ENCODE results near the gene ALG10.
"Not testable (repeated sequence)": the region's sequence is repeated elsewhere in the genome, so short reads cannot be mapped to it uniquely, and the experiment has no call there.

Gene ALG10

DNA sequence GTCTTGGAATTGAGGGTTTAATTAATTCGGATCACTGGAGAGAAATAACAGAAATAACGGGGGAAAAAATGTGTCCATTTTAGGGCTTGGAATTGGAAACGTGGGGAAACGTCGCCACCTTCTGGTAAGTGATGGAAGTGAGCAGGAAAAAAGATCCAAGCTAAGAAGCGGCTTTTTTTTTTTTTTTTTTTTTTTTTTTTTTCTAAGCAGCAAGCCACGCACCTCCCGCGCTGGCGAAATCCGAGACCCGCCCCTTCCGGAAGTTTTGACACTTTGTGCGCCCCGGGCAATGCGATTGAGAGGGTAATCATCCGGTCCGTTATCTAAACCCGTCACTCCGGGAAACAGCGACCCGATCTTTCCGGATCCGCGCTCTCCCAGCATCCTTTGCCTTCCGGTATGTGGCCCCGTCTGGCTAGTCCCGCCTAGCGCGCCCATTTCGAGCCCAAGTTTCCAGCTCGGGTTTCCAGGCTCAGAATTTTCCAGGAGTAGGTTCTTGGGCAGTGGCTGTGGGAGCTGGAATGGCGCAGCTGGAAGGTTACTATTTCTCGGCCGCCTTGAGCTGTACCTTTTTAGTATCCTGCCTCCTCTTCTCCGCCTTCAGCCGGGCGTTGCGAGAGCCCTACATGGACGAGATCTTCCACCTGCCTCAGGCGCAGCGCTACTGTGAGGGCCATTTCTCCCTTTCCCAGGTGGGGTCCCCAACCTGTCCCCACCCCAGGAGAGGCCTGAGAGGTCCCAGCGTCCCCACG is at the start of gene ALG10:
Gene ALG10 (plus strand): TSS at position 418 of the 752 bp plus-strand sequence. CDS start 104 bp downstream, at position 522.
- H3K4me1 ChIP-seq (ENCODE audit: control insufficient read depth, insufficient read depth, low read length): peaks cover 7% of the 10 kb centered on the region
- H3K36me3 ChIP-seq (ENCODE audit: control insufficient read depth, insufficient read depth, low read length): no peaks in the 10 kb centered on the region

GRCh38 chr12:33972884-33973283 is 49.4 kb upstream of the ALG10 start:
- not testable (repeated sequence) for H3K27ac ChIP-seq (ENCODE audit: low read depth, low read length); H3K4me3 ChIP-seq (ENCODE audit: low read length); H3K4me1 ChIP-seq (ENCODE audit: control insufficient read depth, insufficient read depth, low read length); H3K36me3 ChIP-seq (ENCODE audit: control insufficient read depth, insufficient read depth, low read length); H3K27me3 ChIP-seq (ENCODE audit: control insufficient read depth, insufficient read depth, low read length); H3K9ac ChIP-seq (ENCODE audit: low read length)

More for the DNA sequence above, at the start of gene ALG10:
- Histone ChIP-seq H3K4me3 (ENCODE audit: low read length) (peak within 1 kb of the TSS; percentile 90), H3K27me3 (ENCODE audit: control insufficient read depth, insufficient read depth, low read length) (no peaks in the 10 kb centered on the region), H3K27ac (ENCODE audit: low read depth, low read length) (peak within 1 kb of the TSS; percentile 82), H3K9ac (ENCODE audit: low read length) (peak within 1 kb of the TSS; percentile 76)

DNA sequence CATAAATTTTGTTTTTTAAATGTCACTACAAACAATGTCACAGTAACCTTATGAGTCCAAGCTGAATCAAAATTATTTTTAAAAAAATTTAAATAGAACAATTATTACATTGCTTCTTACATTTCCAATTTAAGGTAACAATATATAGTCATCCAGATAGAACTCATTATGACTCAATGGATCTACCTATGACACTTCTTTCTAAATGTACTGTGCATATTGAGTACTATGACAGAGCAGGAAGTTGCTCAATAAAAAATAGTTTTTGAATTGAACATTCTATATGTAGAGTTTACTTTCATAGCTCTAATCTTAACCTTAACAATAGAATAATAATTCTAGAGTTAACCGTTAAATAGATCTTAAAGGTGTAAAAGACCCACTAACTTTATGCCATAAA is 44.4 kb upstream of the ALG10 start:
- Histone ChIP-seq H3K27ac (ENCODE audit: low read depth, low read length) (no peak overlapping the region), H3K4me1 (ENCODE audit: control insufficient read depth, insufficient read depth, low read length) (no peaks in the 10 kb centered on the region), H3K27me3 (ENCODE audit: control insufficient read depth, insufficient read depth, low read length) (no peaks in the 10 kb centered on the region), H3K9ac (ENCODE audit: low read length) (no peak overlapping the region), H3K4me3 (ENCODE audit: low read length) (no peak overlapping the region), H3K36me3 (ENCODE audit: control insufficient read depth, insufficient read depth, low read length) (no peaks in the 10 kb centered on the region)

- no peaks in the 10 kb centered on the region for H3K27me3 ChIP-seq (ENCODE audit: control insufficient read depth, insufficient read depth, low read length)
- H3K9ac ChIP-seq (ENCODE audit: low read length): no peak overlapping the region
Observed at GRCh38 chr12:33988197-33988805, 34.0 kb upstream of the ALG10 start.

DNA sequence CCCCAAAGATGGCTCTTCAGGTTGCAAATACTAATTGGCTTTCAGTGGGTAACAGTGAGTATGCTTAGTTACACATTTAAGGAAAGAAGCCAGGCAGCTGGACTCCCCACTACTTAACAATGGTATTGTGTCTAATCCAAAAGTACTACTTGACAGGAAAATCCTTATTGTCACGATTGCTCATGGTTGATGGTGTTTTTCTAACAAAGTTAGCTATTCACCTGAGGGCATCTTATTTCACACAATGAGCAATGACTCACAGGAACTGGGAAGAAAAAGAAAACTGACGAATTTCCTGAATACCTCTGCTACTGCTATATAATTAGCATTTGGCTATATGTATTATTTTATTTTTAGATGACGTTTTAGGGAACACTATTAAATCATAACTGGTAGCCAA is 33.4 kb upstream of the ALG10 start:
- Histone ChIP-seq H3K4me3 (ENCODE audit: low read length) (no peak overlapping the region), H3K36me3 (ENCODE audit: control insufficient read depth, insufficient read depth, low read length) (no peaks in the 10 kb centered on the region), H3K9ac (ENCODE audit: low read length) (no peak overlapping the region), H3K27me3 (ENCODE audit: control insufficient read depth, insufficient read depth, low read length) (no peaks in the 10 kb centered on the region), H3K4me1 (ENCODE audit: control insufficient read depth, insufficient read depth, low read length) (no peaks in the 10 kb centered on the region), H3K27ac (ENCODE audit: low read depth, low read length) (no peak overlapping the region)

More at GRCh38 chr12:33988197-33988805, 34.0 kb upstream of the ALG10 start:
- no peak overlapping the region for H3K4me3 ChIP-seq (ENCODE audit: low read length)
- H3K36me3 ChIP-seq (ENCODE audit: control insufficient read depth, insufficient read depth, low read length): no peaks in the 10 kb centered on the region
- H3K27ac ChIP-seq (ENCODE audit: low read depth, low read length): no peak overlapping the region
- no peaks in the 10 kb centered on the region for H3K4me1 ChIP-seq (ENCODE audit: control insufficient read depth, insufficient read depth, low read length)

DNA sequence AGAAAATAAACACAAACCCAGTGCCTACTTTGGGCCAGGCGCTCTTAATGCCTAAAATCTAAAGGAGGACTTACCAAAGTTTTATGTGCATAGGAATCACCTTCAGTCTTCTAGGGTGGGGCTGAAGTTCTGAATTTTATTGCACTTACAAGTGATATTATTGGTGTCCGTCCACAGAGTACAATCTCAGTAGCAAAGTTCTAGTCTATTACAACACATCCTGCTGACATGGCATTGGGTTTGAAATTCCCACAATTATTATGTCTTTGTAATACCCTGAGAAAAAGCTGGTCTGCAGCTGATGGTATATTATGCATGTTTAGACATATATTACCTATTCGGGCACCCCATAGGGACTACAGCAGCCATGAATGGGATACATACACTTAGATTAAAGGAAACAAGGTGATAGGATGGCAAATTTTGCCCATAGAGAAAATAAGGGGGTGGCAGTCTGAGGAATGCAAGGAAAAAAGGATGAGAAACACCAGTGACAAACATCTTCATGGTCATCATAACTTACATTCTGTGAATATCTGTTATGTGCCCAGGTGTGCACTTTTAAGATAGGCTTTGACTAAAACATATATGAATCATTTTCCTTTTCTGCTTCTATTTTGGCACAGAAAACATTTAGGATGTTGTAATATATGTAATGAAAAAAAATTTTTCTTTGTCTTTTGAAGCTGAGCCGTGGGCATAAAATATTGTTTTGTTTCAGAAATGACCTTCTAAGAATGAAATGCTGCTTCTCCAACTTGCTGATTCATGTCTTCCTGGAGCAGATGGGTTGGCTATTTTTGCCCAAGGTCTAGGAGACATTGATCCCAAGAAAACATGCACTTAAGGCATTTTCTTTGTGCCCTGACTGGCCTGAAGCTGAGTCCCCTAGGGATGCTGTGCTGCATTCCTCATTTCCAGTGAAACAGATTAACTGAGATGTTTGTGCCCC is 27.2 kb upstream of the ALG10 start:
- Histone ChIP-seq H3K4me1 (ENCODE audit: control insufficient read depth, insufficient read depth, low read length) (no peaks in the 10 kb centered on the region), H3K27me3 (ENCODE audit: control insufficient read depth, insufficient read depth, low read length) (no peaks in the 10 kb centered on the region), H3K4me3 (ENCODE audit: low read length) (no peak overlapping the region), H3K27ac (ENCODE audit: low read depth, low read length) (no peak overlapping the region), H3K9ac (ENCODE audit: low read length) (no peak overlapping the region), H3K36me3 (ENCODE audit: control insufficient read depth, insufficient read depth, low read length) (no peaks in the 10 kb centered on the region)

DNA sequence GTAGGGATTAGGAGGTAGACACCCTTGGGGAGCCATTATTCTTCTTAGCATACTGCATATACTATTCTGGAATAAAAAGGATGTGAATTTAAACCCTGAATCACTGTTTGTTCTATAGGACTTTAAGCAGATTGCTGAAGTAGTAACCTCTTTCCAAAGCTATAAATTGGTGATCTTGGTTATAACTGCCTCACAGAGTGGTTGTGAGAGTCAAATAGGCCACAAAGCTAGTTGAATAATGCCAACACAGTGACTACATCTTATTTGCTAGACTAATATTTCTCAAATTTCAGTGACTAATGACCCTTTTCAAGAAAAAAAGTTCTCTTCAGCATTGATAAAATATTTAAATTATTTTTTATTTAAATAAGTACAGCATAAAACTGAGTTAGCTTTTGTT is 13.5 kb upstream of the ALG10 start:
- H3K27ac ChIP-seq (ENCODE audit: low read depth, low read length); H3K4me1 ChIP-seq (ENCODE audit: control insufficient read depth, insufficient read depth, low read length); H3K9ac ChIP-seq (ENCODE audit: low read length); H3K27me3 ChIP-seq (ENCODE audit: control insufficient read depth, insufficient read depth, low read length); H3K4me3 ChIP-seq (ENCODE audit: low read length); H3K36me3 ChIP-seq (ENCODE audit: control insufficient read depth, insufficient read depth, low read length): not testable (repeated sequence)

DNA sequence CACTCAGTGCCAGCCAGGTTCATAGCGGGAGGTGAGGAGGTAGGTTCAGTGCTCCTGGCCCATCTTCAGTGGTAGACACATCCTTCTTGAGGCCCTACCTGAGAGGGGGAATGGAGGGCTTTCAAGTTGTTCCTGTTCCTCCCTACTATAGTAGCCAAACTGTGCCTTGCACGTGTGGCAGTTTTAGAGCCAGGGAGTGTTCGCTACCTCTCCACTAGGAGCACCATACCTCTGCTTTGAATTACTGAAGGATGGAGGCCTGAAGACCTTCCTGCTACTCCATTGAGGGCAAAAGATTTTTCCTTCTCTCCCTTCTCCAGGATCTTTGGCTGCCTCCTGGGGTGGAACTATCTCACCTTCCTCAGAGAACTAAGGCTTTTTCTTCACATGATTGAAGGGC is 5.9 kb upstream of the ALG10 start:
- Histone ChIP-seq H3K4me1 (ENCODE audit: control insufficient read depth, insufficient read depth, low read length) (peaks cover 2% of the 10 kb centered on the region), H3K4me3 (ENCODE audit: low read length) (no peak overlapping the region), H3K27me3 (ENCODE audit: control insufficient read depth, insufficient read depth, low read length) (no peaks in the 10 kb centered on the region), H3K9ac (ENCODE audit: low read length) (no peak overlapping the region), H3K27ac (ENCODE audit: low read depth, low read length) (no peak overlapping the region), H3K36me3 (ENCODE audit: control insufficient read depth, insufficient read depth, low read length) (no peaks in the 10 kb centered on the region)

DNA sequence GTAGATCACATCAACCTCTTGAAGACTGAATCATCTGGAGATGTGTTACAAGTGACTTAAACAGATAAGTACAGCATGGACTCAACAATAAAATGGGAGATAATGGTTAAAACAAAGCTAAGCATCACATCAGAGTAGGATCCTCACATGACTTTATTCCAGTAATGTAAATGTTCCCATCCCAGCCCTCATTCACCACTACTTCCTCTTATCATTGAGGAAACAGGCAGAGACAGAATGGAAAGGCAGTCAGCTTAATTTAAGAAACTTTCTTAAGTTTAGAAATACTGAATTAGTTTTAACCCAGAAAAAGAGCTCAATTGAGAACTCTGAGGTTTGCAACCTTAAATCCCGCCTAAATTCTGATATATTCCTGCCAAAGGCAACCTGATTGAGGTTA is 1.2 kb upstream of the ALG10 start:
- no peak overlapping the region for H3K27ac ChIP-seq (ENCODE audit: low read depth, low read length)
- H3K4me3 ChIP-seq (ENCODE audit: low read length): no peak overlapping the region

DNA sequence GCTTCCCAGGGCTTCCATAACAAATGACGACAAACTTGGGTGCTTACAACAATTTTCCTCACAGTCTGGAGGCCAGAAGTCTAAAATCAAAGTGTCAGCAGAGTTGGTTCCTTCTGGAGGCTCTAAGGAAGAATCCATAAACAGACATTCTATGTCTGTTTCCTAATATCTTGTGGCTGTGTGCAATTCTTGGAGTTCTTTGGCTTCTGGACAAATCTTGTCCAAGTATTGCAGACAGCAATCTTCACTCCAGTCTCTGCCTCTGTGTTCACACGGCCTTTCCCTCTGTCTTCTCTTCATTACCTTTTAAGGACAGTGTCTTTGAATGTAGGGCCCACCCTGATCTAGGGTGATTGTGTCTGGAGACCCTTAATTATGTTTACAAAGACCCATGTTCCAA is 5.4 kb downstream of the ALG10 start:
- not testable (repeated sequence) for H3K36me3 ChIP-seq (ENCODE audit: control insufficient read depth, insufficient read depth, low read length); H3K9ac ChIP-seq (ENCODE audit: low read length); H3K27ac ChIP-seq (ENCODE audit: low read depth, low read length); H3K4me1 ChIP-seq (ENCODE audit: control insufficient read depth, insufficient read depth, low read length); H3K27me3 ChIP-seq (ENCODE audit: control insufficient read depth, insufficient read depth, low read length); H3K4me3 ChIP-seq (ENCODE audit: low read length)

More for the DNA sequence above, 1.2 kb upstream of the ALG10 start:
- no peaks in the 10 kb centered on the region for H3K27me3 ChIP-seq (ENCODE audit: control insufficient read depth, insufficient read depth, low read length)
- peaks cover 7% of the 10 kb centered on the region for H3K4me1 ChIP-seq (ENCODE audit: control insufficient read depth, insufficient read depth, low read length)
- H3K9ac ChIP-seq (ENCODE audit: low read length): no peak overlapping the region
- no peaks in the 10 kb centered on the region for H3K36me3 ChIP-seq (ENCODE audit: control insufficient read depth, insufficient read depth, low read length)

DNA sequence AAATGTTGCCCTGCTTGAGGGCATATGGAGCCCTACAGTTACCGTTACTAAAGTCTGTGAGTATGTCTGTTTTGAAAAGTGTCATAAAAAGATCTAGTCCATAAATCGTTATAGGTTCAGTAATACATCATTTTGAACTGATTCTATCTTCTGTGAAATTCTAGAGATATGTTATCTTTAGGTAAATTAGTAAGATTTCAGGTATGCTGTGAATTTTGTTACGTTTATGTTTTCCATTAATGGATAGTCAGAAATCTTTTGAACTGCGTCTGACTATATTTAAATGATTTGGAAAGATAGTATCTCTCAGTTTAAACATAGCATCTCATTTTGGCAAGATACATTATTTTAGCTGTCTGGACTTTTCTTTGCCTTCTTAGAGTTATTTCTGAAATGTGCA is 8.3 kb downstream of the ALG10 start:
- Histone ChIP-seq H3K27me3 (ENCODE audit: control insufficient read depth, insufficient read depth, low read length) (no peaks in the 10 kb centered on the region), H3K36me3 (ENCODE audit: control insufficient read depth, insufficient read depth, low read length) (no peaks in the 10 kb centered on the region), H3K4me3 (ENCODE audit: low read length) (no peak overlapping the region), H3K4me1 (ENCODE audit: control insufficient read depth, insufficient read depth, low read length) (no peaks in the 10 kb centered on the region), H3K9ac (ENCODE audit: low read length) (no peak overlapping the region), H3K27ac (ENCODE audit: low read depth, low read length) (no peak overlapping the region)

DNA sequence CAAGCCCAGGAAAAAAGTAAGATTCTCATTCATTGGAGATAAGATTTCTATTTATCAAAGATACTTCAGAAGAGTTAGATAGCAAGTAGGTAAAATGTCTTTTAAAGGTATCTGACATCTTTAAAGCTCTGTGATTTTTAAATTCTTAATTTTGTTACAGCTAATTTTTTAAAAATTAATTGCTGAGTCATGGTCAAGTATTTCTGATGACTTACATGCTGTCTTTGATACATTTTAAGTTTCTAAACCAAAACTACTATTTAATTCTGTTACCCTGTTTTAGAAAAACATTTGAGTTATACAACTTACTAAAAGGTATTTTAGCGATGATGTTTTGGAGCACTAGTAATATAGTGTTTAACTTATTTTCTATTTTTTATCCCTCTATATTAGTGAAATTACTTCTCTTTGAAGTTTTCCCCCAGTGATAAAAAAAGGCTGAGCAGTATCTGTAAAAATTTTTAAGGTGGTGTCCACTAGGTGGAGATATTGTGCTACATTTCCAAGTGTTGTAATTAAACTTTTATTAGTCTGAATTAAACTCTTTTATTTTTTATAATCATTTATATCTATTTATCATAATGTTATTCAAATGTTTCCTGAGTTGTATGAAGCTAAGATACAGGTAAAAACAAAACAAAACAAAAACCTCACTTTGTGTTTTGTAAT is 11.5 kb downstream of the ALG10 start:
- no peak overlapping the region for H3K4me3 ChIP-seq (ENCODE audit: low read length)
- no peak overlapping the region for H3K27ac ChIP-seq (ENCODE audit: low read depth, low read length)
- H3K36me3 ChIP-seq (ENCODE audit: control insufficient read depth, insufficient read depth, low read length): no peaks in the 10 kb centered on the region
- H3K27me3 ChIP-seq (ENCODE audit: control insufficient read depth, insufficient read depth, low read length): no peaks in the 10 kb centered on the region
- no peaks in the 10 kb centered on the region for H3K4me1 ChIP-seq (ENCODE audit: control insufficient read depth, insufficient read depth, low read length)
- H3K9ac ChIP-seq (ENCODE audit: low read length): no peak overlapping the region
